HepG2 (cell line): ENCODE data around the gene C9orf43. TPM values are rescaled to one million over a fixed set of nuclear protein-coding genes. Genes with fewer than 3 reads are reported as not detected.
A peak's percentile ranks its signal among the peaks of the same experiment; 100 is the strongest.

Source experiments
- CENPBD1 ChIP-seq: sonication (generic); formaldehyde crosslinking; IDR thresholded peaks from 2 replicates; pipeline ENCODE4 v1.8.0; 2022; ENCODE audit warnings: missing genetic modification reagents, low read depth, mild to moderate bottlenecking, borderline replicate concordance
- ESRRA ChIP-seq: sonication (generic); formaldehyde crosslinking; IDR thresholded peaks from 2 replicates; pipeline ENCODE4 v1.5.1; 2020; ENCODE audit warnings: mild to moderate bottlenecking, low read depth, missing genetic modification reagents
- EZH2 ChIP-seq: conservative IDR thresholded peaks from 2 replicates; pipeline ENCODE4 v1.6.1; 2012; ENCODE audit warnings: mild to moderate bottlenecking, low read depth, low read length, moderate library complexity
- GABPB1 ChIP-seq: IDR thresholded peaks from 2 replicates; pipeline ENCODE4 v1.6.1; 2016; ENCODE audit warnings: mild to moderate bottlenecking, missing genetic modification reagents, moderate library complexity, missing compliant biosample characterization
- GFI1 ChIP-seq: sonication (generic); formaldehyde crosslinking; IDR thresholded peaks from 2 replicates; pipeline ENCODE4 v1.5.0; 2020; ENCODE audit warnings: missing genetic modification reagents, mild to moderate bottlenecking, borderline replicate concordance
- HIVEP1 ChIP-seq: sonication (generic); formaldehyde crosslinking; IDR thresholded peaks from 2 replicates; pipeline ENCODE4 v1.4.0; 2020; ENCODE audit warnings: mild to moderate bottlenecking, missing genetic modification reagents
- HNF1A ChIP-seq, 2 experiments: sonication (generic) in 1 of 2; formaldehyde crosslinking in 1 of 2; IDR thresholded peaks; 2 replicates each; pipeline versions ENCODE4 v1.4.0 to v1.6.1; 2016 to 2020; ENCODE audit warnings: borderline replicate concordance in 1 of 2, low read depth in 1 of 2, mild to moderate bottlenecking in 1 of 2, missing genetic modification reagents in 1 of 2
- HNRNPK ChIP-seq: fragments of 200-400 bp; formaldehyde crosslinking; IDR thresholded peaks from 2 replicates; pipeline ENCODE4 v1.6.1; 2018; ENCODE audit warnings: low read length, low read depth, moderate library complexity, mild to moderate bottlenecking; ENCODE audit not compliant: poor library complexity, severe bottlenecking
- KLF11 ChIP-seq: IDR thresholded peaks from 2 replicates; pipeline ENCODE4 v1.6.1; 2016; ENCODE audit warnings: missing compliant biosample characterization
- MAZ ChIP-seq, 2 experiments: sonication (generic) in 1 of 2; formaldehyde crosslinking in 1 of 2; IDR thresholded peaks; 2 replicates each; pipeline versions ENCODE4 v1.5.0 to v1.6.1; 2012 to 2020; ENCODE audit warnings: low read depth in 2 of 2, mild to moderate bottlenecking in 2 of 2, borderline replicate concordance in 1 of 2, improper control_type of control experiment in 1 of 2, low read length in 1 of 2, missing genetic modification reagents in 1 of 2, moderate library complexity in 1 of 2
- MED1 ChIP-seq: sonication (generic); formaldehyde crosslinking; IDR thresholded peaks from 2 replicates; pipeline ENCODE4 v1.4.0; 2020; ENCODE audit warnings: missing genetic modification reagents
- SOX5 ChIP-seq: IDR thresholded peaks from 2 replicates; pipeline ENCODE4 v1.6.1; 2016; ENCODE audit warnings: borderline replicate concordance
- UBTF ChIP-seq: sonication (generic); formaldehyde crosslinking; IDR thresholded peaks from 2 replicates; pipeline ENCODE4 v1.4.0; 2020; ENCODE audit warnings: mild to moderate bottlenecking, missing genetic modification reagents
- ZNF451 ChIP-seq: sonication (generic); formaldehyde crosslinking; IDR thresholded peaks from 2 replicates; pipeline ENCODE4 v1.5.0; 2020; ENCODE audit warnings: mild to moderate bottlenecking, missing genetic modification reagents
- ZNF460 ChIP-seq: sonication (generic); formaldehyde crosslinking; IDR thresholded peaks from 2 replicates; pipeline ENCODE4 v1.5.1; 2020; ENCODE audit warnings: missing genetic modification reagents, mild to moderate bottlenecking, borderline replicate concordance
- polyA plus RNA-seq, 8 experiments: library from polyadenylated mRNA; depleted of rRNA in 3 of 8; stranded (reverse) in 7 of 8; unstranded in 1 of 8; fragments of >200 nt; fragmentation: Illumina TruSeq in 4 of 8; extraction: Trizol in 4 of 8; gene quantifications; 2 replicates each; pipeline versions ENCODE4 v1.2.1 to v1.2.3, GENCODE V29; 2011 to 2016; ENCODE audit warnings: low read depth in 4 of 8, missing spikeins in 1 of 8, mixed read lengths in 1 of 8; ENCODE audit not compliant: insufficient read depth in 1 of 8
- total RNA-seq, 5 experiments: library from RNA; depleted of rRNA; stranded (reverse); fragments of >200 nt; fragmentation: Illumina TruSeq; extraction: Trizol; gene quantifications; 2 replicates each; pipeline ENCODE4 v1.2.3, GENCODE V29; 2016; ENCODE audit warnings: low read depth in 1 of 5

The C9orf43 gene
- total and polyA plus RNA-seq, 2 of the 13 experiments (the other 11 are each of a cell fraction or from before 2014, with no cell fraction given): 0.24 to 0.31 TPM

- TF ChIP-seq UBTF (peak; percentile 79), ESRRA (CRISPR knock-in tag) (peak; percentile 59; the same call in 1 of the 2 replicates), MAZ (IDR thresholded peaks at IDR 0.05; ENCODE audit: borderline replicate concordance, low read depth, low read length) (no peak), MAZ (CRISPR knock-in tag; IDR thresholded peaks at IDR 0.05; ENCODE audit: low read depth) (peak; percentile 71; the same call in 1 of the 2 replicates), KLF11 (CRISPR knock-in tag) (no peak), ZNF451 (peak; percentile 31; the same call in 1 of the 2 replicates), HIVEP1 (CRISPR knock-in tag) (peak; percentile 47; the same call in 1 of the 2 replicates), MED1 (peak; percentile 44; the same call in 1 of the 2 replicates), GABPB1 (CRISPR knock-in tag) (peak; percentile 77), EZH2 (no peak), HNRNPK (peak; percentile 99), SOX5 (CRISPR knock-in tag) (no peak), HNF1A (IDR thresholded peaks at IDR 0.05; ENCODE audit: low read depth) (no peak), HNF1A (CRISPR knock-in tag; IDR thresholded peaks at IDR 0.05; ENCODE audit: borderline replicate concordance) (peak; percentile 21; the same call in 1 of the 2 replicates), GFI1 (peak; percentile 4; the same call in 1 of the 2 replicates), ZNF460 (CRISPR knock-in tag) (no peak), CENPBD1 (no peak)
Measured at GRCh38 chr9:113376634-113377567, 33.6 kb upstream of the C9orf43 start, which contains the start of gene HDHD3 (continued).
